Fibroblast of the aortic adventitia (primary cell): ENCODE data around the gene IFNA1. TPM values are rescaled to one million over a fixed set of nuclear protein-coding genes. Genes with fewer than 3 reads are reported as not detected.
A peak's percentile ranks its signal among the peaks of the same experiment; 100 is the strongest.
"Not testable (repeated sequence)": the region's sequence is repeated elsewhere in the genome, so short reads cannot be mapped to it uniquely, and the experiment has no call there.

Experiments used
- DNase-seq: peaks from one replicate; pipeline ENCODE4 v3.0.0-alpha.2; 2010; ENCODE audit warnings: low read depth
- H3K4me3 ChIP-seq: 2 replicates; pipeline ENCODE4 v1.5.1; 2011; ENCODE audit warnings: low read depth, mild to moderate bottlenecking, control low read depth, low read length, moderate library complexity
- CTCF ChIP-seq: IDR thresholded peaks from 2 replicates; pipeline ENCODE4 v1.5.1; 2011; ENCODE audit warnings: mild to moderate bottlenecking, low read length, control low read depth, inconsistent platforms; ENCODE audit not compliant: insufficient read depth
- total RNA-seq: library from RNA; depleted of rRNA; stranded (reverse); fragments of >200 nt; gene quantifications from 2 replicates; pipeline ENCODE4 v1.2.3, GENCODE V29; 2012; ENCODE audit warnings: low replicate concordance

The IFNA1 gene
- total RNA-seq, 1 donor: not detected

GRCh38 chr9:21443849-21444625 lies 3.8 kb downstream of the IFNA1 start:
- H3K4me3 ChIP-seq: no peak overlapping the region
- DNase-seq: no peak
- TF ChIP-seq CTCF: no peak

- not testable (repeated sequence) for DNase-seq, H3K4me3 ChIP-seq
Measured at GRCh38 chr9:21449312-21449711, 9.1 kb downstream of the IFNA1 start.

- no peak overlapping the region for H3K4me3 ChIP-seq
- no peak for TF ChIP-seq CTCF
- peak; percentile 72 for DNase-seq
Measured at GRCh38 chr9:21450733-21451394, 10.6 kb downstream of the IFNA1 start.

DNA sequence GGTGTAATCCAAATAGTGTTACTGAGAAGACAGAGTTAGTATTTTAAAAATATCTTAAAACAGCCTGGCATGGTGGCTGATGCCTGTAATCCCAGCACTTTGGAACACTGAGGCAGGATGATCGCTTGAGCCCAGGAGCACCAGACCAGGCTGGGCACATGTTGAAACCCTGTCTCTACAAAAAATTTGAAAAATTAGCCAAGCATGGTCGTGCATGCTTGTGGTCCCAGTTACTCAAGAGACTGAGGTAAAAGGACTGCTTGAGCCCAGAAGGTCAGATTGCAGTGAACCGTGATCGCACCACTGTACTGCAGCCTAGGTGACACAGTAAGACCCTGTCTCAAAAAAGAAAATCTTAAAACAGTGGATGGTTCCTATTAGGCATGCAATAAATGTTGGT lies 12.4 kb downstream of the IFNA1 start:
- DNase-seq: no peak
- no peak overlapping the region for H3K4me3 ChIP-seq
- no peak for TF ChIP-seq CTCF

DNA sequence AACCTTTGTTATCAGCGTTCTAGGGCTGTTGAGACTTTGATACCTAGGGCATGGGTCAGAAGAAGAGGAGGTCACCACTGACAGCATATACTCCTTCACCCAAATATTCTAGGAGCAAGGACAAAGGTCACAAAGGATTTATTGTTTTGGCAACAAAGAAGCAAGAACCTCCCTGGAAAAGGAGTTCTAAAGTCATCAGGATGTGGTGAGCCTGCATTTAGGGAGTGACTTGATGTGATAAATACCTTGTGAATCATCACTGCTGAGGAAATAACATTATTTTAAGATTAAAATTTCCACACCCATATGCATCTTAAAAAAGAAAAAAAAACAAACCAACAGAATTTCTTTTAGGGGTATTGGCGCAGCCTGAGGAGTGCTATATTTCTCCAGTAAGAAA lies 13.9 kb downstream of the IFNA1 start:
- TF ChIP-seq CTCF: no peak
- DNase-seq: peak; percentile 60
- no peak overlapping the region for H3K4me3 ChIP-seq

GRCh38 chr9:21455320-21455719 lies 15.1 kb downstream of the IFNA1 start:
- H3K4me3 ChIP-seq: no peak overlapping the region
- peak; percentile 47 for DNase-seq
- peak; percentile 76 for TF ChIP-seq CTCF

GRCh38 chr9:21461377-21461776 lies 21.1 kb downstream of the IFNA1 start:
- no peak overlapping the region for H3K4me3 ChIP-seq
- DNase-seq: peak; percentile 24
- no peak for TF ChIP-seq CTCF
